Measurements from ENCODE around the gene SZT2.

DNA sequence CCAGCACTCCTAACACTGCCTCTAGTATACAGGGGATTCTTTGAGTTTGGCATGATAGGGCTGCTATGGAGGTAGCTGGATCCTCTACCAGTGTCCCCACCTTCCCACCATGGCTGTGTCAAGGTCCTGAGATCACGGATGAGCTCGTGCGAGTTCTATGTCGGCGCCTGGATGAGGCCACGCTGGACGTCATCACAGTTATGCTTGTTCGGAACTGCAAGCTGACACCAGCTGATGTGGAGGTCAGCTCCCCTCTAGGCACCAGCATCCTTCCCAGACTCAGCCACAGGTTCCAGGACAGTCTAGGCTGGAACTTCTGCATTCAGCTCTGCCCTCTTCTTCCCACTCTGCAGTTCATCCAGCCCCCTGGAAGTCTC is 48.9 kb downstream of the SZT2 start:
- TF ChIP-seq, protein P1, sequence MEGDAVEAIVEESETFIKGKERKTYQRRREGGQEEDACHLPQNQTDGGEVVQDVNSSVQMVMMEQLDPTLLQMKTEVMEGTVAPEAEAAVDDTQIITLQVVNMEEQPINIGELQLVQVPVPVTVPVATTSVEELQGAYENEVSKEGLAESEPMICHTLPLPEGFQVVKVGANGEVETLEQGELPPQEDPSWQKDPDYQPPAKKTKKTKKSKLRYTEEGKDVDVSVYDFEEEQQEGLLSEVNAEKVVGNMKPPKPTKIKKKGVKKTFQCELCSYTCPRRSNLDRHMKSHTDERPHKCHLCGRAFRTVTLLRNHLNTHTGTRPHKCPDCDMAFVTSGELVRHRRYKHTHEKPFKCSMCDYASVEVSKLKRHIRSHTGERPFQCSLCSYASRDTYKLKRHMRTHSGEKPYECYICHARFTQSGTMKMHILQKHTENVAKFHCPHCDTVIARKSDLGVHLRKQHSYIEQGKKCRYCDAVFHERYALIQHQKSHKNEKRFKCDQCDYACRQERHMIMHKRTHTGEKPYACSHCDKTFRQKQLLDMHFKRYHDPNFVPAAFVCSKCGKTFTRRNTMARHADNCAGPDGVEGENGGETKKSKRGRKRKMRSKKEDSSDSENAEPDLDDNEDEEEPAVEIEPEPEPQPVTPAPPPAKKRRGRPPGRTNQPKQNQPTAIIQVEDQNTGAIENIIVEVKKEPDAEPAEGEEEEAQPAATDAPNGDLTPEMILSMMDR (IDR thresholded peaks at IDR 0.05), result no peak
- TF ChIP-seq EZH2phosphoT487 (IDR thresholded peaks at IDR 0.05), result no peak
- no peak for TF ChIP-seq EZH2 (IDR thresholded peaks at IDR 0.05)
